Measurements from ENCODE around the gene POLR3G.

POLR3G gene

GRCh38 chr5:90554358-90555006, 79.8 kb downstream of the POLR3G start:
- no peak for DNase-seq

- DNase-seq: no peak
Observed at GRCh38 chr5:90555666-90556065, 81.0 kb downstream of the POLR3G start.

- no peak for DNase-seq
Observed at GRCh38 chr5:90557391-90557790, 82.7 kb downstream of the POLR3G start.

- no peak for DNase-seq
Observed at GRCh38 chr5:90557871-90558270, 83.2 kb downstream of the POLR3G start.

- no peak for DNase-seq
Observed at GRCh38 chr5:90558344-90559192, 83.9 kb downstream of the POLR3G start, which contains the start of gene ADGRV1. Gene ADGRV1, plus strand, starts transcription at chr5:90558797. Its CDS starts 99 bp downstream, at chr5:90558896.

- no peak for DNase-seq
Observed at GRCh38 chr5:90560771-90561170, 86.1 kb downstream of the POLR3G start.

GRCh38 chr5:90561766-90562165, 87.1 kb downstream of the POLR3G start:
- no peak for DNase-seq

GRCh38 chr5:90562341-90562740, 87.7 kb downstream of the POLR3G start:
- no peak for DNase-seq

GRCh38 chr5:90563108-90563507, 88.4 kb downstream of the POLR3G start:
- no peak for DNase-seq

All from inflammatory macrophage treated with lipopolysaccharide for 1 hour (primary cell).